NCI-H146 (cell line): ENCODE measurements around the gene SLC33A1.
"Not testable (repeated sequence)": the region's sequence is repeated elsewhere in the genome, so short reads cannot be mapped to it uniquely, and the experiment has no call there.

Experiments
- DNase-seq: peaks from one replicate; lab custom pipeline; 2025; lab: John Stamatoyannopoulos, UW

SLC33A1 gene

GRCh38 chr3:155861476-155862183 lies 7.4 kb upstream of the SLC33A1 start:
- no peak for DNase-seq

GRCh38 chr3:155860424-155860823 lies 6.2 kb upstream of the SLC33A1 start:
- not testable (repeated sequence) for DNase-seq

GRCh38 chr3:155859859-155860258 lies 5.6 kb upstream of the SLC33A1 start:
- DNase-seq, result peak; percentile 20

GRCh38 chr3:155853214-155854140 lies 750 bp downstream of the SLC33A1 start:
- DNase-seq, result peak; percentile 61

GRCh38 chr3:155852341-155852740 lies 1.9 kb downstream of the SLC33A1 start:
- no peak for DNase-seq

- DNase-seq, result not testable (repeated sequence)
These were observed 4.8 kb downstream of the SLC33A1 start for GRCh38 chr3:155849404-155849803.

GRCh38 chr3:155847993-155848392 lies 6.2 kb downstream of the SLC33A1 start:
- no peak for DNase-seq

GRCh38 chr3:155846119-155846518 lies 8.1 kb downstream of the SLC33A1 start:
- DNase-seq, result no peak

GRCh38 chr3:155843569-155843968 lies 10.7 kb downstream of the SLC33A1 start:
- no peak for DNase-seq

- peak; percentile 69 for DNase-seq
These were observed 18.7 kb downstream of the SLC33A1 start for GRCh38 chr3:155835341-155836071.

GRCh38 chr3:155828490-155829098 lies 25.6 kb downstream of the SLC33A1 start:
- not testable (repeated sequence) for DNase-seq

GRCh38 chr3:155815030-155815545 lies 39.1 kb downstream of the SLC33A1 start:
- DNase-seq, result no peak

- DNase-seq, result not testable (repeated sequence)
These were observed 41.0 kb downstream of the SLC33A1 start for GRCh38 chr3:155813224-155813623.

- no peak for DNase-seq
These were observed 45.0 kb downstream of the SLC33A1 start for GRCh38 chr3:155809181-155809580.

- DNase-seq, result no peak
These were observed 46.4 kb downstream of the SLC33A1 start for GRCh38 chr3:155807823-155808222.

- DNase-seq, result peak; percentile 84
These were observed 48.2 kb downstream of the SLC33A1 start, which contains the start of gene C3orf33 for GRCh38 chr3:155805802-155806618. TSS of gene C3orf33 (minus strand) at chr3:155806278. CDS start at chr3:155806252, 26 bp downstream.

GRCh38 chr3:155805204-155805801 lies 48.9 kb downstream of the SLC33A1 start:
- DNase-seq, result peak; percentile 60

GRCh38 chr3:155804323-155804722 lies 49.9 kb downstream of the SLC33A1 start:
- DNase-seq, result no peak

GRCh38 chr3:155792532-155792931 lies 61.7 kb downstream of the SLC33A1 start:
- no peak for DNase-seq

GRCh38 chr3:155791190-155791589 lies 63.0 kb downstream of the SLC33A1 start:
- no peak for DNase-seq
